HTERT RPE-1 (cell line): ENCODE measurements around the gene CBR3.

Experiments
- in situ Hi-C: fragments of 300-500 bp; cut with MboI; formaldehyde crosslinking; loops from 4 replicates; pipeline ENCODE4 v1.14.3; 2020; ENCODE audit warnings: low sequenced_read_pairs

CBR3 gene

GRCh38 chr21:36179145-36179544 lies 44.3 kb downstream of the CBR3 start:
- in situ Hi-C loops, result no loop called here

DNA sequence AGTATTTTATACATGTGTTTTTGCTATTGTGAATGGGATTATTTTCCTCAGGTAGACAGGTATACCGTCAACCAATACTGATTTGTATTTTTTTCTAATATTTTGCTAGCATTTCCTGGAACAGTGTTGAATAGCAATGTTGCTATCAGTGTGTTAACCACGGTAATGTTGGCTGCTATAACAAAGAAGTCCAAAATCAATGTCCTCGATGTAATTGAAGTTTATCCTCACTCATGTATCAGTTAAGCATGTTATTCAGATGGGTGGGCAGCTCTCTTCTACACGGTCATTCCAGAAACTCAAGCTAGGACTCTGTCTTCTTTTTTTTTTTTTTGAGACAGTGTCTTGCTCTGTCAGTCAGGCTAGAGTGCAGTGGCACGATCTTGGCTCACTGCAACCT lies 46.1 kb downstream of the CBR3 start:
- in situ Hi-C loops, result no loop called here

DNA sequence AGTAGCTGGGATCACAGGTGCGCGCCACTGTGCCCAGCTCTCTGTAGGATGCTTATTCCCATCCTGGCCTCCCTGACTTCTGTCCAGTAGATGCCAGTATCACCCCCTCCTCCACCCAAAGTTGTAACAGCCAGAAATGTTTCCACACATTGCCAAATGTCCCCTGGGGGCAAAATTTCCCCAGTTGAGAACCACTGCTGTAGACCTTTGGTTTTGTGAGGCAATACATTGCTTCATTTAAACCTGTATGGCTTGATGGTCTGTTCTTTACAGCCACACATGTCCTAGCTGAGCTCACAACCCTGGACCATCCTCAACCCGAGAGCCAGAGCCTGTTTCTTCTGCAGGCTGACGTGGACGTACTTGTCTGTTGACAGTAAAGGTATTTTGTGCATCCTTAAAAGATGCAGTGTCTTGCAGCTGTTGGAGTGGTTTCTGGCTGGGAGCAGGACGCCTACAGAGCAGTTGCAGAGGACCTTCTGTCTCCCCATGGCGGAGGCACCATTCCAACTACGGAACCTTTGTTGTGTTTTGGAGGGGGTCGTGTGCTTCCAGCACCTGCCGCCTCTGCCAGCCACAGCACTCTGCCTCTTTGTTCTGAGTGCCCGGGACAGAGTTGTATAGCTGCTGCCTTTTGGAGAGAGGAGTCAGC lies 48.4 kb downstream of the CBR3 start:
- in situ Hi-C loops, result no loop called here

- in situ Hi-C loops, result no loop called here
Measured at GRCh38 chr21:36184545-36184944, 49.7 kb downstream of the CBR3 start.

DNA sequence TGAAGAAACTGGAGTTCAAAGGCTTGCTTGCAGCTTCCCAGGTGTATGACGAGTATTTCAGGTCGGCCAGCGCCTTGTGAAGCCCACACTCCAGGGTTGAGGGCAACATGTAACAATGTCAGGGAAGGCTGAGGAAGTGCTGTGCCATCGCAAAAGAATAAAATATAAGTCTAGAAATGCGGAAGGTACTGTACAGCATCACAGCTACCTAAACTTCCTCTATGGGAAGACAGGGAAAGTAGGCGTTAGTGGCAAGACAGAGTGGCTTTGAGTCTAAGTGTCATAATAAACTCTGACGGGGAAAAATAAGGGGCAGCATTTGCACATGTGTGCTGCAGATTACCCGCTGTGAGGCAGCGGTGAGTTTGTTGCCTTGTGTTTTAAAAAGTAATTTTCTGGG lies 50.6 kb downstream of the CBR3 start:
- in situ Hi-C loops, result no loop called here

- in situ Hi-C loops, result no loop called here
Measured at GRCh38 chr21:36186081-36186480, 51.2 kb downstream of the CBR3 start.

GRCh38 chr21:36186506-36187399 lies 51.9 kb downstream of the CBR3 start:
- in situ Hi-C loops, result no loop called here

DNA sequence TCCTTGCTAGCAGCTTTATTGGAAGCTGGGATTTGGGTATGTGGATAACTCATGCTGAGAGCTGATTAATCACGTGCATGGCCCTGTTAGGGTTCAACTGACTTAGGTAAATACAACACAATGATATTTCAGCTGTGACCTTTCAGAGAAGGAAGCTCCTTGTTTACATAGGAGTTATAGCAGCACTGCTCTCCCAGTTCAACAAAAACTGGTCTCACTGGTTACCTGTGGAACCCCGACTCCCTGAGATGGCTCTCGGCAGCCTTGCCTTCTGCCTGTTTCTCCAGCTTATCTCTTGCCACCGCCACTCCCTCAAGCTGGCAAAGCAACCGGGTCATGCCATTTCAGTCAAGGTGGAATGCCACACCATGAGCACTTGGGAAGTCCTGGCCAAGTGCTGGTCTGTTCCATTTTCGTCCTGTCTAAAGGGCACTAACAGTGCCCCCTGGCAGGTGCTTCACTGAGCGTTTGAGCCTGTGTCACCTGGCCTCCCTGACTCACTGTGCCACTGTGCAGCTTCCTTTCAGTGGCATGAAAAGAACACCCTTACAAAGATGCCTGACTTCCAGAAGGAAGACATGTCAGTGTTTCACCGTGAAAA lies 53.3 kb downstream of the CBR3 start:
- in situ Hi-C loops, result no loop called here

DNA sequence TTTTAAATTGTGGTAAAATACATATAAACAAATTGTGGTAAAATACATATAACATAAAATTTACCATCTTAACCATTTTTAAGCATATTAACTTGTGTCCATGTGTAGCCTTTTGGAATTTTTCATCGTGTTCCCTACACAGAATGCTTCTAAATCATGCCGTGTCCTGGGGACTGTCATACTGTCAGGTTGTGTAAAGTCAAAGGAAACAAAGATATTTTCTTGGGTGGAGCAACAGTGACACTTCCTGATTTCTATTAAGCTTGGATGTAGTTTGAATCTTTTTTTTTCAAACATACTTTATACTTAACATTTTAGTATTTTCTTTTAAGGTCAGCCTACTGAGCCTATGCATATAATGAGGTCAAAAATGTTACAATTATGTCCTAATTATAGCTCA lies 54.1 kb downstream of the CBR3 start:
- in situ Hi-C loops, result no loop called here

GRCh38 chr21:36190736-36191135 lies 55.9 kb downstream of the CBR3 start:
- in situ Hi-C loops, result no loop called here

DNA sequence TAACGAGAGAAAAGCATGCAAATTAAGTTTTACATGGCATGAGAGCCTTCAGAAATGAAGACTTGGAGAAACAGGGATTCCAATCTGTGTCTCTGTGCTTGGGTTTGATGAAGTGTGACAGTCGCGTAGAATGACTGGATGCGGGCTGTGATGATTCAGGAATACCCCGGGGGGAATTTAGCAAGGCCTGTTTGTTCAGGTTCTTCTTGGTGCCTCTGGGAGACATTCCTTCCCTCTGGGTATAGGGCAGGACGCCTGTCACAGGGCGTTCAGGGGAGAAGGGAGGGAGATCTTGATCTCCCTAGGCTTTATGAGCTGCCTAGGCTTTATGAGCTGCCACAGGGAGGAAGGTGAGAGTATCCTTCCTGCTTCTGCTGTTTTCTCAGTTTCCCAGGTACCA lies 58.3 kb downstream of the CBR3 start:
- in situ Hi-C loops, result no loop called here

DNA sequence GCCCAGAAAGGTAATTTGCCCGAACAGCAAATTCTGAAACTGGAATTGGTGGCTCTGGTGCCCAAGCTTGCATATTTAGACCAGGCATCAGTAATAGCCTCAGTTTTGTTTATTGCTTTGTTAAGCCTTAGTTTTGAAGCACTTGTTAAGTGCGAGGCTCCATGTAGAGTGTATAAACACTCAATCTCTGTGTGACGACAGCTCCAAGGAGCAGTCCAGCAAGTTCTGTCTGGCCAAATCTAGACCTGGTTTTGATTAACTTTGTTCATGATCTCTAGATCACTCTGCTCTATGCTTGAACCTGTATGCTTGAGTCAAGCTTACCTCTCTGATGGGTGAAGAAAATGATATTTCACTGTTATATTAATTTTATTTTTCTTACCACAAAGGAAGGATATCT lies 59.1 kb downstream of the CBR3 start:
- in situ Hi-C loops, result no loop called here

- in situ Hi-C loops, result no loop called here
Measured at GRCh38 chr21:36195613-36196012, 60.7 kb downstream of the CBR3 start.
